GM12872 (cell line): ENCODE measurements around the gene LRP3.
A peak's percentile ranks its signal among the peaks of the same experiment; 100 is the strongest.

Experiments
- TF ChIP-seq, protein P1 (sequence below): IDR thresholded peaks from 3 replicates; pipeline ENCODE4 v1.5.1; 2011; ENCODE audit warnings: low read depth, mild to moderate bottlenecking, low read length, moderate library complexity; ENCODE audit not compliant: insufficient read depth

Gene LRP3

DNA sequence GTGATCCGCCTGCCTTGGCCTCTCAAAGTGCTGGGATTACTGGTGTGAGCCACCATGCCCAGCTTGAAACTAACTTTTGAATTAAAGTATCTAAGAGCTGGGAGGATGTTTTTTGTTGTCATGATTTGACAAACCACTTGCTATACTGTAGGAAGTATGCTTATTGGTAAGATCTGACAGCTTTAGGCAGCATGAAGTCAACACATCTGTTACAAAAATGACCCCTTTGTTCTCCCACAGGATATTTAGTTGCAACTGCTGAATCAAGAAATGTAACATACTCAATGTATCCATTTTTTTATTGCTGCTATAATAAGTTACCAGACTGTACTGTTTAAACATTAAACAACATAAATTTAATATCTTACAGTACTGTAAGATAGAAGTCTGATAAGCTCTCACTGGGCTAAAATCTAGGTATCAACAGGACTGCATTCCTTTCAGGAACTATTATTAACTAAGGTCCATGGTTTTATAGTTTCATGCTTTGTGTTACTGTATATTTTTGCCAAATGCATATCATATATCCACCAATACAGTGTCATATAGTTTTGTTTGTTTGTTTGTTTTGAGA lies 22.8 kb upstream of the LRP3 start:
- TF ChIP-seq, protein P1, sequence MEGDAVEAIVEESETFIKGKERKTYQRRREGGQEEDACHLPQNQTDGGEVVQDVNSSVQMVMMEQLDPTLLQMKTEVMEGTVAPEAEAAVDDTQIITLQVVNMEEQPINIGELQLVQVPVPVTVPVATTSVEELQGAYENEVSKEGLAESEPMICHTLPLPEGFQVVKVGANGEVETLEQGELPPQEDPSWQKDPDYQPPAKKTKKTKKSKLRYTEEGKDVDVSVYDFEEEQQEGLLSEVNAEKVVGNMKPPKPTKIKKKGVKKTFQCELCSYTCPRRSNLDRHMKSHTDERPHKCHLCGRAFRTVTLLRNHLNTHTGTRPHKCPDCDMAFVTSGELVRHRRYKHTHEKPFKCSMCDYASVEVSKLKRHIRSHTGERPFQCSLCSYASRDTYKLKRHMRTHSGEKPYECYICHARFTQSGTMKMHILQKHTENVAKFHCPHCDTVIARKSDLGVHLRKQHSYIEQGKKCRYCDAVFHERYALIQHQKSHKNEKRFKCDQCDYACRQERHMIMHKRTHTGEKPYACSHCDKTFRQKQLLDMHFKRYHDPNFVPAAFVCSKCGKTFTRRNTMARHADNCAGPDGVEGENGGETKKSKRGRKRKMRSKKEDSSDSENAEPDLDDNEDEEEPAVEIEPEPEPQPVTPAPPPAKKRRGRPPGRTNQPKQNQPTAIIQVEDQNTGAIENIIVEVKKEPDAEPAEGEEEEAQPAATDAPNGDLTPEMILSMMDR: no peak

DNA sequence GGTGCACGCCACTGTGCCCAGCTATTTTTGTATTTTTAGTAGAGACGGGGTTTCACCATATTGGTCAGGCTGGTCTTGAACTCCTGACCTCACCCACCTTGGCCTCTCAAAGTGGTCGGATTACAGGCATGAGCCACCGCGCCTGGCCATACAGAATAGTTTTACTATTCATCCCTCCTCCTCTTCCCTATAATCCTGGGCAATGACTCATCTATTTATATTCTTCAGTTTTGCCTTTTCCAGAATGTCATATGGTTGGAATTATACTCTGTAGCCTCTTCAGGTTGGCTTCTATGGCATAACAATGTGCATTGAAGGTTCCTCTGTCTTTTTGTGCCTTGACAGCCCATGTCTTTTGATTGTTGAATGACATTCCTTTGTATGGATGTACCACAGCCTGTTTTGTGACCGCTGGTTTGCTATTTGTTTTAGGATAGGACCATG lies 22.2 kb upstream of the LRP3 start:
- TF ChIP-seq, protein P1: no peak

DNA sequence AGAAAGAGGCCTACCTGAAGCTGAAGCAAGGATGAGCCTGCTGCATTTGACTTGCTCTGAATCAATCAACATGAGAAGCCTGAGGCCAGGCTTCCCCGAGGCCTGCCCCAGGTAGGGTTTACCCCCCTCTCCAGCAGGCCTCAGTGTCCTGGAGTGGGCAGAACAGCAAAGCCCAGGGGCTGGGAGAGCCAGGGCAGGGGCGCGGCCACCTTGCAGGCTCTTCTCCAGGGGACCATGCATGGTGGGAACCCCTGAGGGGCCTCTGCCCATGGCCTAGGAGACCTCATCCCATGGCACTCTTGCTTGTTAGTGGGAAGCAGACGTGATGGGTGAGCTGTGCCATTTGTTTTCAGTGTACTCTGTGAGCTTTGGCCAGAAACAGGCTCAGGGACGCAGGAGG lies 19.9 kb upstream of the LRP3 start:
- TF ChIP-seq, protein P1: no peak

DNA sequence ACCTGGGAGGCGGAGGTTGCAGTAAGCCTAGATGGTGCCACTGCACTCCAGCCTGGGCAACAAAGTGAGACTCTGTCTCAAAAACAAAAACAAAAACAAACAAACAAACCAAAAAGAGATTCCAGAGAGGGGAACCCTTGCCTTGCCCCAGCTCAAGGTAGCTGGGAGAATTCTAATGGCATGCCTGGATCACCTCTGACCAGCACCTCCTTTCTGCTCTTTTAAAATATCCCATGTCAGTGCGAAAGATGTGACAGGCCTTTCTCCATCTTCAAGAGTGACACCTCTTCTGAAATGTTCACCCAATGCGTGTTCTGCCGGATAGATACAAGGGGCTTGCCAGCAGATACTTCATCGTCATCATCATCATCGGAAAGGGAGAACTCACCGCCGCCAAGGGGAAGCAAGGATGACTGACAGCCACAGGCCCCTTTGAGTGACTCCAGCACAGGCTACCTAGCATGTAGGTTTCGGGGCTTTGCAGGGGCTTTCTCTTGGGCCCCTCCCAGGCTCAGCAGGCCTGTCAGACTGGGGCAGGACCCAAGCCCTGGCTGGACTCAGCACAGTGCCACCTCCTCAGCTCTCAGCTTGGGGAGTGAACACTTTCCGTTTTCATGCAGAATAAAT lies 18.9 kb upstream of the LRP3 start:
- TF ChIP-seq, protein P1: no peak

DNA sequence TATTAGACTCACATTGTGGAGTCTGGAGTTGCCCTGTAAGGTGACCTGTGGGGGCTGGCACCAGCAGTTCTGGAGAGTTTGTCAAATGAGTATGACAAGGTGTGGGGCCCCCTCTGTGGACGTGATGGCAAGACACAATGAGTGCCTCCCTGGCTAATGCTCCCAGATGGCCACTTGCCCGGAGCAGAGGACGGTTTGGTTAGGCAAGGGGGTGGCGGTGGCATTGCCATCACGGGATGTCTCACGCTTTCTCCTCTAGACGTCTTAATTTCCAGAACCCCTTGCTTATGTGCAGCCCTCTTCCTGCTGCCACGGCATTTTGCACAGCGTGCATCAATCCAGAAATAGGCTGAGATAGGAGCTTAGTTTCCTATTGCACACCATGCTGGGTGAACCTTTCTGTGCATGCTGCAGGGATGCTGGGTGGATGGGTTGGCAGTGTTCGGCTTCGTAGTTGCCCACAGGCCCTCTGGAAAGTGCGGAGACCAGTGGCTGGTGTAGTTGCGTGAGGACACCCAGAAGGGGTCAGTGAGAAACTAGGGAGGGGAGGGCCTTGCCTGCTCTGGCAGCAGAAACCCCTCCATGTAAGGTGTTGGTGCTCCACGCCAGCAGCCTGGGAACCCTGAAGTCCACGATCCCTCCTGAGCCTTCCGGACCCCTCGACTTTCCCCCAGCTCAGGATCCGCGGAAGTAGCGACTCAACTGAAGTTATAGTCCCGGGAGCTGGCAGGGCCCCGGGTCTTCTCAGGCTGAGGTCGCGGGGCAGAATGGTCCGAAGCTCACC lies 18.1 kb upstream of the LRP3 start:
- TF ChIP-seq, protein P1: no peak

DNA sequence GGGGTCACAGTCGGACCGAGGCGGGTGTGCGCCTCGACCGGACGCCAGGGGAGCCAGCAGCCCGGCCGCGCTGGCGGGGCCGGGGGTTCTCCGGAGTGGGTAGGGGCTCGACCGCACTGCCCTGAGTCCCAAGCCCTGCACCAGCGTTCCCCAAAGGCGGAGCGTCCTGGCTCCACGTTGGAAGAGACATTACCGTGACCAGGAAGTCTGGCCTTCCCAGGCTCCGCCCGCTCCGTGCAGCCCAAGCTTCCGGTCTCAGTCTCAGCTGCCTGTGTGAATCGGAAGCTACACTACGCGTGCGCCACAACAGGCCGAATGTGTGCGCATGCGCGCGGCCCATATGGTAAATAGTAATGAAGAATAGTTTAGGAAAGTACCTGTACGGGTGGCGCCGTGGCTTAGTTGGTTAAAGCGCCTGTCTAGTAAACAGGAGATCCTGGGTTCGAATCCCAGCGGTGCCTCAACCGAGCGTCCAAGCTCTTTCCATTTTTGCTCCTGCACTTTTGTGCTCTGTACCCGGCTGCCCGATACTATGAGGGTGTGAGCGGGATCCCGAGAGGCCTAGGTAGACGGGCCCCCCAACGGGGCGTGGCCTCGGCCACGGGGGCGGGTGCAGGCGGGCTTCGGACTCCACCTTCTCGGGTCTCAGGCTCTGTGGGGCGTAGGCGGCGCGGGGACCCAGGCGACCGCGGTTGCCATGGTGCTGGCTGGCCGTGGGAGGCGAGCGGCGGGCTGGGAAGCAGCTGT lies 17.3 kb upstream of the LRP3 start:
- TF ChIP-seq, protein P1: peak; percentile 30; the same call in 1 of the 3 replicates
